Gastroesophageal sphincter (tissue), 3 donors: Measurements from ENCODE around the gene CGREF1.

Experiments used
- POLR2A ChIP-seq, 2 donors: fragments of 450-650 bp; IDR thresholded peaks; one replicate each; pipeline ENCODE4 v1.6.1; 2017; ENCODE audit warnings: antibody characterized with exemption in 2 of 2, mild to moderate bottlenecking in 2 of 2, moderate library complexity in 1 of 2
- TF ChIP-seq, protein P1 (sequence below), 4 experiments: fragments of 200-600 bp in 2 of 4; fragments of 450-650 bp in 2 of 4; sonication (generic) in 1 of 4; IDR thresholded peaks; one replicate each; pipeline ENCODE4 v1.5.1; 2017 to 2019; ENCODE audit warnings: antibody characterized with exemption in 4 of 4, mild to moderate bottlenecking in 2 of 4, moderate library complexity in 2 of 4

DNA sequence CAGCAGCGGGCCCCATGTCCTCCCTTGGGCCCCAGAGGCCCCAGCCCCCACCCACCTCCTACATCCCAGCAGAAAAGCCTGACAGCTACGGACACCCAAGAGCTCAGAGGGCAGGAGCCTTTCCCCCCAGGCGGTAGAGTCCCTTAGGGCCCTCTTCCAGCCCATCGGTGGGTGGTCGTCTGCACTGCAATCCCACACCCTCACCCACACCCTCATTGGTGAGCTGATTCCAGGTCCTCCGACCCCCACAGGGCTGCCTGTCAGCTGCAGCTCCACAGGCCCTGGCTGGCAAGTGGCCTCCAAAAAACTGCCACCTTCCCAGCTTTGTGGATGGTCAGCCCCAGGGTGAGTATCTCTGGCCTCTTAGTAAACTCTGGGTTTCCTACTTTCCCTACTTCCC lies 40.3 kb upstream of the CGREF1 start:
- TF ChIP-seq, protein P1, sequence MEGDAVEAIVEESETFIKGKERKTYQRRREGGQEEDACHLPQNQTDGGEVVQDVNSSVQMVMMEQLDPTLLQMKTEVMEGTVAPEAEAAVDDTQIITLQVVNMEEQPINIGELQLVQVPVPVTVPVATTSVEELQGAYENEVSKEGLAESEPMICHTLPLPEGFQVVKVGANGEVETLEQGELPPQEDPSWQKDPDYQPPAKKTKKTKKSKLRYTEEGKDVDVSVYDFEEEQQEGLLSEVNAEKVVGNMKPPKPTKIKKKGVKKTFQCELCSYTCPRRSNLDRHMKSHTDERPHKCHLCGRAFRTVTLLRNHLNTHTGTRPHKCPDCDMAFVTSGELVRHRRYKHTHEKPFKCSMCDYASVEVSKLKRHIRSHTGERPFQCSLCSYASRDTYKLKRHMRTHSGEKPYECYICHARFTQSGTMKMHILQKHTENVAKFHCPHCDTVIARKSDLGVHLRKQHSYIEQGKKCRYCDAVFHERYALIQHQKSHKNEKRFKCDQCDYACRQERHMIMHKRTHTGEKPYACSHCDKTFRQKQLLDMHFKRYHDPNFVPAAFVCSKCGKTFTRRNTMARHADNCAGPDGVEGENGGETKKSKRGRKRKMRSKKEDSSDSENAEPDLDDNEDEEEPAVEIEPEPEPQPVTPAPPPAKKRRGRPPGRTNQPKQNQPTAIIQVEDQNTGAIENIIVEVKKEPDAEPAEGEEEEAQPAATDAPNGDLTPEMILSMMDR (IDR thresholded peaks at IDR 0.05) = no peak
- no peak for TF ChIP-seq POLR2A (IDR thresholded peaks at IDR 0.05)
